GM12864 (cell line): ENCODE results near the gene BMP8B.
"Not testable (repeated sequence)": the region's sequence is repeated elsewhere in the genome, so short reads cannot be mapped to it uniquely, and the experiment has no call there.

Experiments used
- DNase-seq: peaks from one replicate; pipeline ENCODE4 v3.0.0-alpha.2; 2011; ENCODE audit warnings: low read depth
- H3K4me3 ChIP-seq: 2 replicates; pipeline ENCODE4 v1.5.1; 2011; ENCODE audit warnings: mild to moderate bottlenecking, low read depth, low read length, control low read depth
- CTCF ChIP-seq: IDR thresholded peaks from 2 replicates; pipeline ENCODE4 v1.5.1; 2011; ENCODE audit warnings: low read depth, mild to moderate bottlenecking, moderate library complexity, low read length, control low read depth, inconsistent platforms; ENCODE audit errors: missing control alignments

The BMP8B gene

GRCh38 chr1:39776400-39776713, 12.3 kb downstream of the BMP8B start:
- H3K4me3 ChIP-seq: no peak overlapping the region; the same call in 1 of the 2 replicates
- no peak for TF ChIP-seq CTCF

GRCh38 chr1:39775676-39776399, 12.8 kb downstream of the BMP8B start:
- not testable (repeated sequence) for DNase-seq, H3K4me3 ChIP-seq

More at GRCh38 chr1:39776400-39776713, 12.3 kb downstream of the BMP8B start:
- peak; percentile 60 for DNase-seq

- DNase-seq, H3K4me3 ChIP-seq: not testable (repeated sequence)
Measured at GRCh38 chr1:39775141-39775540, 13.5 kb downstream of the BMP8B start.

- DNase-seq, H3K4me3 ChIP-seq: not testable (repeated sequence)
Measured at GRCh38 chr1:39773369-39773979, 15.2 kb downstream of the BMP8B start.

GRCh38 chr1:39771022-39771532, 17.6 kb downstream of the BMP8B start, which contains the start of gene OXCT2:
TSS of gene OXCT2 (minus strand) at chr1:39771348. CDS start at chr1:39771255, 93 bp downstream.
- not testable (repeated sequence) for H3K4me3 ChIP-seq, DNase-seq

GRCh38 chr1:39770100-39771021, 18.3 kb downstream of the BMP8B start:
- not testable (repeated sequence) for DNase-seq, H3K4me3 ChIP-seq

- H3K4me3 ChIP-seq: not testable (repeated sequence)
Measured at GRCh38 chr1:39769502-39769901, 19.2 kb downstream of the BMP8B start.

GRCh38 chr1:39766466-39766865, 22.2 kb downstream of the BMP8B start:
- DNase-seq, H3K4me3 ChIP-seq: not testable (repeated sequence)

More at GRCh38 chr1:39769502-39769901, 19.2 kb downstream of the BMP8B start:
- DNase-seq: not testable (repeated sequence)

- not testable (repeated sequence) for DNase-seq, H3K4me3 ChIP-seq
Measured at GRCh38 chr1:39764512-39764911, 24.2 kb downstream of the BMP8B start.

GRCh38 chr1:39763619-39764374, 24.9 kb downstream of the BMP8B start:
- not testable (repeated sequence) for DNase-seq

GRCh38 chr1:39762550-39763540, 25.8 kb downstream of the BMP8B start:
- H3K4me3 ChIP-seq: no peak overlapping the region
- TF ChIP-seq CTCF: no peak
- DNase-seq: no peak

More at GRCh38 chr1:39763619-39764374, 24.9 kb downstream of the BMP8B start:
- not testable (repeated sequence) for H3K4me3 ChIP-seq
